HepG2 (cell line): Measurements from ENCODE around the gene C11orf91. TPM values are rescaled to one million over a fixed set of nuclear protein-coding genes. Genes with fewer than 3 reads are reported as not detected.

Experiments used
- ATAC-seq: fragments of 200-7000 bp; cut with Tn5 transposase; 3 replicates; pipeline ENCODE4 v1.9.1; 2020; ENCODE audit warnings: mild to moderate bottlenecking, moderate library complexity
- BruUV-seq: library from RNA; stranded (reverse); fragments of 400-500 nt; replicated peaks from 2 replicates; lab custom pipeline; 2021; lab: Mats Ljungman, UMichigan
- CTCF ChIA-PET: fragments of 300-600 bp; formaldehyde crosslinking; extraction: SDS; loops from one replicate; lab custom pipeline; 2021; ENCODE audit warnings: low total read pairs, inconsistent platforms, low intra/inter-chr PET ratio; lab: Yijun Ruan, JAX
- POLR2A ChIA-PET: fragments of 350-600 bp; sonication (Branson Sonifier 250); formaldehyde crosslinking; loops from one replicate; lab custom pipeline; 2020; ENCODE audit warnings: antibody characterized with exemption, inconsistent platforms; lab: Yijun Ruan, JAX
- DNase-seq: peaks from one replicate; pipeline ENCODE4 v3.0.0-alpha.2; 2015; ENCODE audit warnings: low spot score
- FAIRE-seq: peaks from 3 replicates; lab custom pipeline; 2011; peaks lifted over from hg19 to GRCh38; lab: Jason Lieb, UNC
- H2AFZ ChIP-seq: one replicate; pipeline ENCODE4 v1.6.1; 2011; ENCODE audit warnings: low read length, inconsistent platforms
- H3K27ac ChIP-seq: fragments of 300-600 bp; 3 replicates; pipeline ENCODE4 v1.8.0; 2011; ENCODE audit warnings: mixed run types, mild to moderate bottlenecking, mixed read lengths, low read length, inconsistent platforms; ENCODE audit not compliant: insufficient read depth; ENCODE audit errors: extremely low read length
- H3K27me3 ChIP-seq, 2 experiments: fragments of 200-600 bp in 1 of 2; 2 replicates in 1 of 2; 3 replicates in 1 of 2; pipeline versions ENCODE4 v1.6.0 to v1.8.0; 2011; ENCODE audit warnings: low read length in 2 of 2, mild to moderate bottlenecking in 2 of 2, moderate library complexity in 2 of 2, inconsistent platforms in 1 of 2; ENCODE audit not compliant: insufficient read depth in 2 of 2, control insufficient read depth in 1 of 2
- H3K36me3 ChIP-seq, 2 experiments: fragments of 200-600 bp in 1 of 2; replicated peaks in 1 of 2; 2 replicates in 1 of 2; 3 replicates in 1 of 2; pipeline versions ENCODE4 v1.5.1 to v1.8.0; 2011; ENCODE audit warnings: low read length in 2 of 2, inconsistent platforms in 1 of 2; ENCODE audit not compliant: insufficient read depth in 2 of 2, control insufficient read depth in 1 of 2
- H3K4me1 ChIP-seq: 2 replicates; pipeline ENCODE4 v1.5.1; 2012; ENCODE audit warnings: low read length, inconsistent platforms; ENCODE audit not compliant: insufficient read depth
- H3K4me2 ChIP-seq: 2 replicates; pipeline ENCODE4 v1.6.0; 2011; ENCODE audit warnings: low read depth, low read length, inconsistent platforms
- H3K4me3 ChIP-seq, 3 experiments: fragments of 200-600 bp in 1 of 3; sonication (generic), shearing (Covaris generic) in 1 of 3; replicated peaks in 1 of 3; 2 replicates each; pipeline ENCODE4 v1.5.1; 2011 to 2016; ENCODE audit warnings: low read length in 3 of 3, inconsistent platforms in 2 of 3, low read depth in 2 of 3, mild to moderate bottlenecking in 2 of 3, control low read depth in 1 of 3, mixed read lengths in 1 of 3; ENCODE audit not compliant: insufficient read depth in 1 of 3
- H3K79me2 ChIP-seq: one replicate; pipeline ENCODE4 v1.6.1; 2011; ENCODE audit warnings: low read length, inconsistent platforms; ENCODE audit not compliant: insufficient read depth
- H3K9ac ChIP-seq: 2 replicates; pipeline ENCODE4 v1.6.0; 2011; ENCODE audit warnings: mild to moderate bottlenecking, low read depth, low read length, inconsistent platforms; ENCODE audit not compliant: insufficient read depth
- H3K9me3 ChIP-seq: 2 replicates; pipeline ENCODE4 v1.5.1; 2012; ENCODE audit warnings: mild to moderate bottlenecking, low read length
- H4K20me1 ChIP-seq: 2 replicates; pipeline ENCODE4 v1.6.0; 2011; ENCODE audit warnings: inconsistent platforms, mild to moderate bottlenecking, low read length, moderate library complexity; ENCODE audit not compliant: insufficient read depth
- ARID5B ChIP-seq: IDR thresholded peaks from 2 replicates; pipeline ENCODE4 v1.4.0; 2020; ENCODE audit warnings: mild to moderate bottlenecking, missing genetic modification reagents
- EHMT2 ChIP-seq: fragments of 200-600 bp; sonication (generic); IDR thresholded peaks from 2 replicates; pipeline ENCODE4 v1.7.0; 2017; ENCODE audit warnings: antibody characterized with exemption, low read depth, low read length, borderline replicate concordance
- FIP1L1 ChIP-seq: fragments of 200-400 bp; formaldehyde crosslinking; IDR thresholded peaks from 2 replicates; pipeline ENCODE4 v1.6.1; 2018; ENCODE audit warnings: low read depth, mild to moderate bottlenecking, low read length, moderate library complexity, borderline replicate concordance; ENCODE audit not compliant: insufficient read depth
- GTF3A ChIP-seq: sonication (generic); formaldehyde crosslinking; conservative IDR thresholded peaks from 2 replicates; pipeline ENCODE4 v1.4.0; 2020; ENCODE audit warnings: mild to moderate bottlenecking, missing genetic modification reagents
- HNRNPUL1 ChIP-seq: fragments of 200-400 bp; formaldehyde crosslinking; IDR thresholded peaks from 2 replicates; pipeline ENCODE4 v1.6.1; 2017; ENCODE audit warnings: low read depth, mild to moderate bottlenecking, low read length, moderate library complexity
- IKZF1 ChIP-seq: fragments of 450-650 bp; IDR thresholded peaks from 2 replicates; pipeline ENCODE4 v1.7.1; 2016
- KLF11 ChIP-seq: IDR thresholded peaks from 2 replicates; pipeline ENCODE4 v1.6.1; 2016; ENCODE audit warnings: missing compliant biosample characterization
- POLR2G ChIP-seq: fragments of 200-400 bp; formaldehyde crosslinking; IDR thresholded peaks from 2 replicates; pipeline ENCODE4 v1.6.1; 2018; ENCODE audit warnings: mild to moderate bottlenecking, low read depth, low read length, moderate library complexity
- RELA ChIP-seq: sonication (generic); formaldehyde crosslinking; IDR thresholded peaks from 2 replicates; pipeline ENCODE4 v1.4.0; 2020; ENCODE audit warnings: missing genetic modification reagents
- SP2 ChIP-seq: sonication (generic); formaldehyde crosslinking; IDR thresholded peaks from 2 replicates; pipeline ENCODE4 v1.5.1; 2020; ENCODE audit warnings: mild to moderate bottlenecking, missing genetic modification reagents
- SYNCRIP ChIP-seq: fragments of 200-400 bp; formaldehyde crosslinking; IDR thresholded peaks from 2 replicates; pipeline ENCODE4 v1.6.1; 2018; ENCODE audit warnings: mild to moderate bottlenecking, low read depth, low read length; ENCODE audit not compliant: insufficient read depth
- THAP11 ChIP-seq: IDR thresholded peaks from 2 replicates; pipeline ENCODE4 v1.6.1; 2016; ENCODE audit warnings: missing biosample characterization, missing genetic modification reagents
- UBTF ChIP-seq: sonication (generic); formaldehyde crosslinking; IDR thresholded peaks from 2 replicates; pipeline ENCODE4 v1.4.0; 2020; ENCODE audit warnings: mild to moderate bottlenecking, missing genetic modification reagents
- ZFP62 ChIP-seq: sonication (generic); formaldehyde crosslinking; IDR thresholded peaks from 2 replicates; pipeline ENCODE4 v1.4.0; 2020; ENCODE audit warnings: missing genetic modification reagents
- ZNF143 ChIP-seq: sonication (generic); formaldehyde crosslinking; IDR thresholded peaks from 2 replicates; pipeline ENCODE4 v1.4.0; 2020; ENCODE audit warnings: missing genetic modification reagents
- ZNF574 ChIP-seq: sonication (generic); formaldehyde crosslinking; IDR thresholded peaks from 2 replicates; pipeline ENCODE4 v1.4.0; 2020; ENCODE audit warnings: missing genetic modification reagents
- WGBS: methylation state at CpG from one replicate; pipeline ENCODE4 v1.1.6; 2017; ENCODE audit warnings: low lambda C conversion rate; 5-methylcytosine and 5-hydroxymethylcytosine counted together
- in situ Hi-C: cut with HindIII; loops from 2 replicates; pipeline ENCODE4 v1.10.0; 2017; ENCODE audit warnings: low pct_unique_long_range_greater_than_20kb; ENCODE audit not compliant: extremely low pct_ligation_motif_present
- intact Hi-C: fragments of 100-400 bp; cut with micrococcal nuclease; formaldehyde crosslinking; loops from one replicate; pipeline ENCODE4 v1.10.0; 2022; ENCODE audit not compliant: unreplicated experiment
- polyA plus RNA-seq, 8 experiments: library from polyadenylated mRNA; depleted of rRNA in 3 of 8; stranded (reverse) in 7 of 8; unstranded in 1 of 8; fragments of >200 nt; fragmentation: Illumina TruSeq in 4 of 8; extraction: Trizol in 4 of 8; gene quantifications; 2 replicates each; pipeline versions ENCODE4 v1.2.1 to v1.2.3, GENCODE V29; 2011 to 2016; ENCODE audit warnings: low read depth in 4 of 8, missing spikeins in 1 of 8, mixed read lengths in 1 of 8; ENCODE audit not compliant: insufficient read depth in 1 of 8
- total RNA-seq, 5 experiments: library from RNA; depleted of rRNA; stranded (reverse); fragments of >200 nt; fragmentation: Illumina TruSeq; extraction: Trizol; gene quantifications; 2 replicates each; pipeline ENCODE4 v1.2.3, GENCODE V29; 2016; ENCODE audit warnings: low read depth in 1 of 5

C11orf91 gene
- total and polyA plus RNA-seq, 2 of the 13 experiments (the other 11 are each of a cell fraction or from before 2014, with no cell fraction given), result 0.35 TPM; not detected in 1

GRCh38 chr11:33704240-33705002 lies 3.8 kb upstream of the C11orf91 start:
- no peak for ATAC-seq
- no peak overlapping the region for H3K9ac ChIP-seq
- CTCF ChIA-PET, result no interaction called here
- peaks cover 0 to 3% of the 10 kb centered on the region in 2 experiments; a peak in 2 of 5 replicates for H3K36me3 ChIP-seq
- WGBS, result 91% methylated on average over 7 of the region's 7 CpGs
- H3K4me1 ChIP-seq, result peaks cover 80% of the 10 kb centered on the region
- H3K27me3 ChIP-seq, result no peaks in the 10 kb centered on the region
- no peak overlapping the region for H3K27ac ChIP-seq
- BruUV-seq, result no TSS peak
- no peak overlapping the region for H2AFZ ChIP-seq
- H3K79me2 ChIP-seq, result no peaks in the 10 kb centered on the region
- DNase-seq, result no peak
- H3K9me3 ChIP-seq, result no peaks in the 10 kb centered on the region
- FAIRE-seq, result no peak
- intact Hi-C loops (no loop called here), in situ Hi-C loops (no loop called here)
- H3K4me3 ChIP-seq, result no peak overlapping the region
- no peak overlapping the region for H3K4me2 ChIP-seq
- POLR2A ChIA-PET, result interaction anchor here (2.4 kb wide), 1 partner anchor 32 kb away, joined by 9 read pairs; the partner anchor contains the start of gene CD59
- H4K20me1 ChIP-seq, result no peaks in the 10 kb centered on the region; the same call in 1 of the 2 replicates
- TF ChIP-seq ZFP62 (CRISPR knock-in tag), result no peak
- no peak for TF ChIP-seq SYNCRIP
- TF ChIP-seq ZNF143 (CRISPR knock-in tag), result no peak
- TF ChIP-seq ZNF574 (CRISPR knock-in tag), result no peak
- TF ChIP-seq SP2 (CRISPR knock-in tag), result no peak
- TF ChIP-seq EHMT2, result no peak
- no peak for TF ChIP-seq RELA (CRISPR knock-in tag)
- no peak for TF ChIP-seq GTF3A (CRISPR knock-in tag)
- no peak for TF ChIP-seq FIP1L1
- TF ChIP-seq POLR2G, result no peak
- no peak for TF ChIP-seq HNRNPUL1
- no peak for TF ChIP-seq IKZF1
- no peak for TF ChIP-seq ARID5B (CRISPR knock-in tag)
- TF ChIP-seq KLF11 (CRISPR knock-in tag), result no peak
- TF ChIP-seq UBTF (CRISPR knock-in tag), result no peak
- TF ChIP-seq THAP11 (CRISPR knock-in tag), result no peak
